ENCODE data around the gene SERPINA4. TPM values are rescaled to one million over a fixed set of nuclear protein-coding genes. Genes with fewer than 3 reads are reported as not detected.

SERPINA4 gene
- total RNA-seq, 1 donor from 2014 or later, result not detected

DNA sequence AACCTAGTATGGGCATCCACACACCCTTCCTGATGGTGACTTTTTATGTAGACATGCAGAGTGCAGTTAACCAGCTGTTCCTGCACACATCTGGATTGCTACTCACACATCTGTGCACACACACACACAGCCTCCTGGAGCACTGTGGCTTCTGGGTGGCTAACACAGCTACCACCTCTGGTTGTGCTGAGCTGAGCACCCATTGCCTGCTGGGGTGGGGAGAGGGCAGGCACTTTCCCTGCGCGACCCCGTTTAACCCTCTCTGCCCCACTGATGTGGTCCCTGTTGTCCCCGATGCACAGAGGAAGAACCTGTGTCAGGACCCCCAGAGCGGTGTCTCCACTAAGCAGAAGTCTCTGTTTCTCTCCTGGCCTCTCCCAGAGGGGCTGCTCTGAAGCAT, 36.5 kb downstream of the SERPINA4 start:
- H3K27me3 ChIP-seq (ENCODE audit: control insufficient read depth, insufficient read depth, low read length), result no peaks in the 10 kb centered on the region
- TF ChIP-seq, protein P1, sequence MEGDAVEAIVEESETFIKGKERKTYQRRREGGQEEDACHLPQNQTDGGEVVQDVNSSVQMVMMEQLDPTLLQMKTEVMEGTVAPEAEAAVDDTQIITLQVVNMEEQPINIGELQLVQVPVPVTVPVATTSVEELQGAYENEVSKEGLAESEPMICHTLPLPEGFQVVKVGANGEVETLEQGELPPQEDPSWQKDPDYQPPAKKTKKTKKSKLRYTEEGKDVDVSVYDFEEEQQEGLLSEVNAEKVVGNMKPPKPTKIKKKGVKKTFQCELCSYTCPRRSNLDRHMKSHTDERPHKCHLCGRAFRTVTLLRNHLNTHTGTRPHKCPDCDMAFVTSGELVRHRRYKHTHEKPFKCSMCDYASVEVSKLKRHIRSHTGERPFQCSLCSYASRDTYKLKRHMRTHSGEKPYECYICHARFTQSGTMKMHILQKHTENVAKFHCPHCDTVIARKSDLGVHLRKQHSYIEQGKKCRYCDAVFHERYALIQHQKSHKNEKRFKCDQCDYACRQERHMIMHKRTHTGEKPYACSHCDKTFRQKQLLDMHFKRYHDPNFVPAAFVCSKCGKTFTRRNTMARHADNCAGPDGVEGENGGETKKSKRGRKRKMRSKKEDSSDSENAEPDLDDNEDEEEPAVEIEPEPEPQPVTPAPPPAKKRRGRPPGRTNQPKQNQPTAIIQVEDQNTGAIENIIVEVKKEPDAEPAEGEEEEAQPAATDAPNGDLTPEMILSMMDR (IDR thresholded peaks at IDR 0.05; ENCODE audit: insufficient read depth, low read length, poor library complexity, severe bottlenecking), result no peak
- H3K4me3 ChIP-seq (ENCODE audit: low read depth, low read length), result no peak overlapping the region
- no peaks in the 10 kb centered on the region for H3K36me3 ChIP-seq (ENCODE audit: control insufficient read depth, insufficient read depth, low read length)
- DNase-seq (ENCODE audit: low read depth), result no peak

DNA sequence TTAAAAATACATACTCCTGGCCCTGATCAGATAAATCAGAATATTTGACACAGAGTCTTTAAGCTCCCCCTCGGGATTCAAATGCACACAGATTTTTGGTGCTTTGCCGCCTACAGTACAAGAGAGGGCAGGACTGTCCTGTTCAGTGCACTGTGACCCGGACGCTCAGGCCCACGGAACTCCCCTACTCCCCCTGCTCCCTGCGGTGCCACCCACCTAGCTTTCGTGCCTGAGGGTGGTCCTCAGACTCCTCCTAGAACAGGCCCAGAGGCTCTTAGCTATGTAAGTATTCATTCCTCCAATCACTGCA, 37.2 kb downstream of the SERPINA4 start:
- TF ChIP-seq, protein P1 (IDR thresholded peaks at IDR 0.05; ENCODE audit: insufficient read depth, low read length, poor library complexity, severe bottlenecking), result no peak
- no peak overlapping the region for H3K4me3 ChIP-seq (ENCODE audit: low read depth, low read length)
- no peaks in the 10 kb centered on the region for H3K27me3 ChIP-seq (ENCODE audit: control insufficient read depth, insufficient read depth, low read length)
- DNase-seq (ENCODE audit: low read depth), result no peak
- H3K36me3 ChIP-seq (ENCODE audit: control insufficient read depth, insufficient read depth, low read length), result no peaks in the 10 kb centered on the region

DNA sequence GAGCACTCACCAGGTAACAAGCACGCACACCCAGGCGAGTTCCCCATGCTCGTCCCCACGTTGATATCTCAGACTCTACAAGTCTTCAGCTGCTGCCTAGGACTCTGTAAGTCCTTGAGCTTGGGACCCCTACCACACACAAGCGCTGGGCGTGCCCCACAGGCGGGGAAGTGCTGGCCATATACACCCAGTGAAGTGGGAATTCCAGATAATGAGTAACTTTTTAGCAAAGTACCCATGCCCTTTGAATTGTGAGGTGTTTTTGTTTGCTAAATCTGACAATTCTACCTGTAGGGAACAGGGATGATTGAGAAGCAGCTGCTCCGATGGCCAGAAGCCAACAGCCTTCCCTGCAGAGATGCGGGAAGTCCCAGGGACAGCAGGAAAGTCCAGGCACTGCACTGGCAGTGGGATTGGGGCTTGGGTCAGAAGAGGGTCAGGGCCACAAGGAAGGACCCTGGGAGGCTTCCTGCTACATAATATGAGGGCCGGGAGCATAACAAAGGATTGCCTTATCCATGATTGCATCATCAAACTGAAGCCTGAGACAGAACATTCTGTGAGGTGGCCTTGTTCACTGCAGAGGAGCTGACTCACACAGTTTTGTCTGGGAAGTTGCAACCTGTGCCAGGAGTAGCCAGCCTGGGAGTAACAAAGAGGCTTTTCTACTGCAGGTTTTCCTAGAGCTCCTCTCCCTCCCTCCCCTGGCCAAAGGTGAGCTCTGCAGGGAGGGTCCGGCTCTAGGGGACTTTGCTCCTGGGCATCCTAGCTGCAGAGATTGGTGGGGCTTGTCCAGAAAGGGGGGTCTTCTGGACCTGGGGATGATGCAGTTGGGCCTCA, 37.8 kb downstream of the SERPINA4 start:
- Histone ChIP-seq H3K27me3 (ENCODE audit: control insufficient read depth, insufficient read depth, low read length) (no peaks in the 10 kb centered on the region), H3K36me3 (ENCODE audit: control insufficient read depth, insufficient read depth, low read length) (no peaks in the 10 kb centered on the region), H3K4me3 (ENCODE audit: low read depth, low read length) (no peak overlapping the region)
- peak; percentile 98 for DNase-seq (ENCODE audit: low read depth)
- TF ChIP-seq, protein P1 (IDR thresholded peaks at IDR 0.05; ENCODE audit: insufficient read depth, low read length, poor library complexity, severe bottlenecking), result peak; percentile 43

DNA sequence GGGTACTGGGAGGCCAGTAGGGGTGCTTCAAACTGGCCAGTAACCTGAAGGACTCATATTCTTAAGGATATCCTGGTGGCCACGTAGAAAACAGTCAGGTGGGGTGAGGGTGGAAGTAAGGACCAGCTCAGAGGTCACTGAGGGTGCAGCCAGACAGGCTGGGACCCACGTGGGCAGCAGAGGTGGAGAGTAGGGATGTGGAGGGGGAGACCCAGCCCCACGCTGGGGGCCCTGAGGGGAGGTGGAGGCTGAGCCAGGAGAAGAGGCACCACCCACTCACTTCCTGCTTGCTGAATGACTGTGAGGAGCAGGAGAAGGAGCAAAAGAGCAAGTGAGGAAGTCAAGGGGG, 38.4 kb downstream of the SERPINA4 start:
- Histone ChIP-seq H3K36me3 (ENCODE audit: control insufficient read depth, insufficient read depth, low read length) (no peaks in the 10 kb centered on the region), H3K4me3 (ENCODE audit: low read depth, low read length) (no peak overlapping the region), H3K27me3 (ENCODE audit: control insufficient read depth, insufficient read depth, low read length) (no peaks in the 10 kb centered on the region)
- TF ChIP-seq, protein P1 (IDR thresholded peaks at IDR 0.05; ENCODE audit: insufficient read depth, low read length, poor library complexity, severe bottlenecking), result no peak
- DNase-seq (ENCODE audit: low read depth), result no peak

DNA sequence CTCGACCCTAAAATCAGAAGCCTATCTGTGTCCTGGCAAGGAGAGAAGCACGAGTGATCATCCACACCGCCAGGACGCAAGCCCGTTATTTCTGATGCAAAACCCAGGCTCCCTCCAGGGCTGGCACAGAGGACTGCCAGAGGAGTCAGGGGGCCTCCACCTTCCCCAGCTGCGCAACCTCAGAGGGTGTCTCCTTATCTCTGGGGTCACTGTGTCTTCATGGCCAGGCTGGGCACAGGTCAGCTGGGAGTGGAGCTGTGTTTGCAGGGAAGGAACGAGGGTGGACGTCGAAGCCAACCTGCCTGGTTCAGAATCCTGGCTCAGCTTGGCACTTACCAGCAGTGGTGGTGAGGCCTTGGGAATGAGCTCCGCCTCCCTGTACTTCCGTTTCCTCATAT, 38.9 kb downstream of the SERPINA4 start:
- TF ChIP-seq, protein P1 (IDR thresholded peaks at IDR 0.05; ENCODE audit: insufficient read depth, low read length, poor library complexity, severe bottlenecking), result no peak
- DNase-seq (ENCODE audit: low read depth), result no peak
- H3K36me3 ChIP-seq (ENCODE audit: control insufficient read depth, insufficient read depth, low read length), result no peaks in the 10 kb centered on the region
- no peak overlapping the region for H3K4me3 ChIP-seq (ENCODE audit: low read depth, low read length)
- H3K27me3 ChIP-seq (ENCODE audit: control insufficient read depth, insufficient read depth, low read length), result no peaks in the 10 kb centered on the region

DNA sequence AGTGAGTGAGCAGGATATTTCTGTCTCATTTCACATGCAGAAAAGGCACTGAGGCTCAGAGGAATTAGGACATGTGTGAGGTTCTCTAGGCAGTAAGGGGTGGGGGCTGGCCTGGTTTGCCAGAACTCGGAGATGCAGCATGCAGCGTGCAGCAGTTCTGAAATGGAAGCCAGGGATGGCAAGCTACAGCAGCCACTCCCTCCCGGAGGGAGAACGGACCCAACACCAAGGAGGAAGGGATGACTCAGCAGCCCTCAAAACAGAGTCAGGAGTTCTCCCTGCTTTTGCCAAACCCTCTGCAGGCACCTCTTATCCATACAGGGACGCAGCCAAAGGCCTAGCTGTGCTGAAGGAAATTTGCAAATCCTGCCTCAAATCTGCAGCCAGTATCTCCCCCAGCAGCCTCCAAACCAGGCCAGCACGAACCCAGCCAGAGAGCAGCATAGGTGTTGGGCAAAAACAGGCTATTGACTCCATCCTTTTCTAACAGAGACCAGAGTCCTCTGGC, 40.7 kb downstream of the SERPINA4 start:
- Histone ChIP-seq H3K36me3 (ENCODE audit: control insufficient read depth, insufficient read depth, low read length) (no peaks in the 10 kb centered on the region), H3K4me3 (ENCODE audit: low read depth, low read length) (no peak overlapping the region), H3K27me3 (ENCODE audit: control insufficient read depth, insufficient read depth, low read length) (no peaks in the 10 kb centered on the region)
- DNase-seq (ENCODE audit: low read depth), result no peak
- TF ChIP-seq, protein P1 (IDR thresholded peaks at IDR 0.05; ENCODE audit: insufficient read depth, low read length, poor library complexity, severe bottlenecking), result no peak

All from kidney epithelial cell (primary cell).